K562 (cell line): Measurements from ENCODE around the gene ROBO3.

ENCODE experiments used
- MLX ChIP-seq, 2 experiments: fragments of 450-650 bp in 1 of 2; sonication (generic) in 1 of 2; formaldehyde crosslinking; conservative IDR thresholded peaks; 2 replicates each; pipeline versions ENCODE4 v1.4.0 to v1.8.1; 2020 to 2022; ENCODE audit warnings: mild to moderate bottlenecking in 1 of 2, missing genetic modification reagents in 1 of 2
- RBBP5 ChIP-seq: fragments of 200-600 bp; sonication (generic); IDR thresholded peaks from 2 replicates; pipeline ENCODE4 v1.6.1; 2012; ENCODE audit warnings: borderline replicate concordance, mild to moderate bottlenecking, low read length, control low read depth, inconsistent platforms; ENCODE audit not compliant: insufficient read depth, poor library complexity, severe bottlenecking
- RFX1 ChIP-seq: fragments of 450-650 bp; IDR thresholded peaks from 2 replicates; pipeline ENCODE4 v1.6.1; 2016; ENCODE audit warnings: mild to moderate bottlenecking, moderate library complexity
- YY1 ChIP-seq, 3 experiments: IDR thresholded peaks; 2 replicates each; pipeline ENCODE4 v1.6.1; 2011; ENCODE audit warnings: low read length in 2 of 3, mild to moderate bottlenecking in 2 of 3, moderate library complexity in 2 of 3, borderline replicate concordance in 1 of 3, control low read depth in 1 of 3, low read depth in 1 of 3; ENCODE audit not compliant: insufficient read depth in 3 of 3, insufficient replicate concordance in 2 of 3, control insufficient read depth in 1 of 3, insufficient read length in 1 of 3; ENCODE audit errors: extremely low read depth in 1 of 3
- ZNF224 ChIP-seq: sonication (generic); formaldehyde crosslinking; IDR thresholded peaks from 2 replicates; pipeline ENCODE4 v1.8.0; 2022; ENCODE audit warnings: mild to moderate bottlenecking, missing genetic modification reagents
- ZNF274 ChIP-seq: IDR thresholded peaks from 2 replicates; pipeline ENCODE4 v1.6.1; 2011; ENCODE audit warnings: low read depth, mild to moderate bottlenecking, low read length, moderate library complexity, borderline replicate concordance
- TF ChIP-seq, protein P1 (sequence below): fragments of 450-650 bp; IDR thresholded peaks from 2 replicates; pipeline ENCODE4 v1.6.1; 2017; ENCODE audit warnings: mild to moderate bottlenecking, moderate library complexity
- TF ChIP-seq, protein P2 (sequence below): fragments of 450-650 bp; IDR thresholded peaks from one replicate; pipeline ENCODE4 v1.6.1; 2018; ENCODE audit warnings: mild to moderate bottlenecking, moderate library complexity; ENCODE audit not compliant: partially characterized antibody
- TF ChIP-seq, protein P3 (sequence below), 3 experiments: IDR thresholded peaks in 2 of 3; conservative IDR thresholded peaks in 1 of 3; 2 replicates each; pipeline ENCODE4 v1.5.1; 2011 to 2012; ENCODE audit warnings: low read length in 3 of 3, mild to moderate bottlenecking in 3 of 3, control low read depth in 2 of 3, improper control_type of control experiment in 1 of 3, inconsistent platforms in 1 of 3, low read depth in 1 of 3, mixed read lengths in 1 of 3, moderate library complexity in 1 of 3; ENCODE audit not compliant: insufficient read depth in 2 of 3

- TF ChIP-seq MLX (CRISPR knock-in tag; conservative IDR thresholded peaks at IDR 0.05) (no peak), YY1 (IDR thresholded peaks at IDR 0.05; ENCODE audit: borderline replicate concordance in 1 of 3, control insufficient read depth in 1 of 3, extremely low read depth in 1 of 3, insufficient read depth in 3 of 3, insufficient read length in 1 of 3, insufficient replicate concordance in 2 of 3, low read depth in 1 of 3, low read length in 2 of 3) (no peak), ZNF224 (CRISPR knock-in tag) (no peak), ZNF274 (no peak), RFX1 (no peak), RBBP5 (no peak)
- TF ChIP-seq, protein P1, sequence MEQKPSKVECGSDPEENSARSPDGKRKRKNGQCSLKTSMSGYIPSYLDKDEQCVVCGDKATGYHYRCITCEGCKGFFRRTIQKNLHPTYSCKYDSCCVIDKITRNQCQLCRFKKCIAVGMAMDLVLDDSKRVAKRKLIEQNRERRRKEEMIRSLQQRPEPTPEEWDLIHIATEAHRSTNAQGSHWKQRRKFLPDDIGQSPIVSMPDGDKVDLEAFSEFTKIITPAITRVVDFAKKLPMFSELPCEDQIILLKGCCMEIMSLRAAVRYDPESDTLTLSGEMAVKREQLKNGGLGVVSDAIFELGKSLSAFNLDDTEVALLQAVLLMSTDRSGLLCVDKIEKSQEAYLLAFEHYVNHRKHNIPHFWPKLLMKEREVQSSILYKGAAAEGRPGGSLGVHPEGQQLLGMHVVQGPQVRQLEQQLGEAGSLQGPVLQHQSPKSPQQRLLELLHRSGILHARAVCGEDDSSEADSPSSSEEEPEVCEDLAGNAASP, result no peak
- TF ChIP-seq, protein P2, sequence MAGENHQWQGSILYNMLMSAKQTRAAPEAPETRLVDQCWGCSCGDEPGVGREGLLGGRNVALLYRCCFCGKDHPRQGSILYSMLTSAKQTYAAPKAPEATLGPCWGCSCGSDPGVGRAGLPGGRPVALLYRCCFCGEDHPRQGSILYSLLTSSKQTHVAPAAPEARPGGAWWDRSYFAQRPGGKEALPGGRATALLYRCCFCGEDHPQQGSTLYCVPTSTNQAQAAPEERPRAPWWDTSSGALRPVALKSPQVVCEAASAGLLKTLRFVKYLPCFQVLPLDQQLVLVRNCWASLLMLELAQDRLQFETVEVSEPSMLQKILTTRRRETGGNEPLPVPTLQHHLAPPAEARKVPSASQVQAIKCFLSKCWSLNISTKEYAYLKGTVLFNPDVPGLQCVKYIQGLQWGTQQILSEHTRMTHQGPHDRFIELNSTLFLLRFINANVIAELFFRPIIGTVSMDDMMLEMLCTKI, result no peak
- TF ChIP-seq, protein P3, sequence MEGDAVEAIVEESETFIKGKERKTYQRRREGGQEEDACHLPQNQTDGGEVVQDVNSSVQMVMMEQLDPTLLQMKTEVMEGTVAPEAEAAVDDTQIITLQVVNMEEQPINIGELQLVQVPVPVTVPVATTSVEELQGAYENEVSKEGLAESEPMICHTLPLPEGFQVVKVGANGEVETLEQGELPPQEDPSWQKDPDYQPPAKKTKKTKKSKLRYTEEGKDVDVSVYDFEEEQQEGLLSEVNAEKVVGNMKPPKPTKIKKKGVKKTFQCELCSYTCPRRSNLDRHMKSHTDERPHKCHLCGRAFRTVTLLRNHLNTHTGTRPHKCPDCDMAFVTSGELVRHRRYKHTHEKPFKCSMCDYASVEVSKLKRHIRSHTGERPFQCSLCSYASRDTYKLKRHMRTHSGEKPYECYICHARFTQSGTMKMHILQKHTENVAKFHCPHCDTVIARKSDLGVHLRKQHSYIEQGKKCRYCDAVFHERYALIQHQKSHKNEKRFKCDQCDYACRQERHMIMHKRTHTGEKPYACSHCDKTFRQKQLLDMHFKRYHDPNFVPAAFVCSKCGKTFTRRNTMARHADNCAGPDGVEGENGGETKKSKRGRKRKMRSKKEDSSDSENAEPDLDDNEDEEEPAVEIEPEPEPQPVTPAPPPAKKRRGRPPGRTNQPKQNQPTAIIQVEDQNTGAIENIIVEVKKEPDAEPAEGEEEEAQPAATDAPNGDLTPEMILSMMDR (IDR thresholded peaks at IDR 0.05 in 2 of 3, conservative IDR thresholded peaks at IDR 0.05 in 1 of 3; ENCODE audit: insufficient read depth in 2 of 3, low read depth in 1 of 3, low read length in 3 of 3), result no peak
These were observed 24.0 kb upstream of the ROBO3 start for GRCh38 chr11:124841201-124841600.
